Loucy (cell line): ENCODE data around the gene SEC63.

Experiments used
- CTCF ChIP-seq: fragments of 200-600 bp; sonication (generic); conservative IDR thresholded peaks from 2 replicates; pipeline ENCODE4 v1.5.1; 2014; ENCODE audit warnings: mild to moderate bottlenecking, antibody characterized with exemption, low read length
- EZH2phosphoT487 ChIP-seq: fragments of 200-600 bp; IDR thresholded peaks from 2 replicates; pipeline ENCODE4 v1.6.1; 2018; ENCODE audit warnings: antibody characterized with exemption, mild to moderate bottlenecking, moderate library complexity, borderline replicate concordance

DNA sequence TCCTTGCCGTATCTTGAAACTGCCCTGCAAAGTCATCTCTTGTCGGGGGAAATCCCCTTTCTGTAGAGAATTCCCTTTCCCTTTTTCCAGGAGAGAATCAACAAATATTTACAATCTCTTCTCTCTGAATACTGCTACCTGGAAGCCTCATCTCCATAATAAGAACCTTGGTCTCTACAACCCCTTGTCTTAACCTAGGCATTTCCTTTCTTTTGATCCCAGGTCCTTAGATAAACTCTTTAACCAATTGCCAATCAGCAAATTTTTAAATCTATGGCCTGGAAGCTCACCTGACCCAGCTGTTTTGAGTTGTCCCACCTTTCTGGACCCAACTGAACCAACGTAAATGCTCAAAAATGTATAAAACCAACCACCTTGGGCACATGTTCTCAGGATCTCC is 30.6 kb upstream of the SEC63 start:
- no peak for TF ChIP-seq CTCF
- TF ChIP-seq EZH2phosphoT487, result no peak
